K562 (cell line): ENCODE data around the gene CTNNBL1. TPM values are rescaled to one million over a fixed set of nuclear protein-coding genes. Genes with fewer than 3 reads are reported as not detected.

Experiments
- EGR1 ChIP-seq: fragments of 450-650 bp; conservative IDR thresholded peaks from 2 replicates; pipeline ENCODE4 v1.6.1; 2017; ENCODE audit warnings: mild to moderate bottlenecking
- HNRNPLL ChIP-seq: fragments of 200-400 bp; formaldehyde crosslinking; IDR thresholded peaks from 2 replicates; pipeline ENCODE4 v1.6.1; 2017; ENCODE audit warnings: low read length, low read depth, mild to moderate bottlenecking; ENCODE audit not compliant: poor library complexity, severe bottlenecking
- NBN ChIP-seq: fragments of 450-650 bp; IDR thresholded peaks from 2 replicates; pipeline ENCODE4 v1.6.1; 2016; ENCODE audit warnings: low read depth, mild to moderate bottlenecking
- PPARD ChIP-seq: fragments of 250-450 bp; sonication (Bioruptor Pico); IDR thresholded peaks from 2 replicates; pipeline ENCODE4 v1.8.0; 2022; ENCODE audit warnings: inconsistent platforms, mild to moderate bottlenecking, moderate library complexity
- TBP ChIP-seq: optimal IDR thresholded peaks from 2 replicates; pipeline ENCODE3; 2011; ENCODE audit warnings: low read depth, low read length, improper control_type of control experiment
- TRIM24 ChIP-seq, 2 experiments: fragments of 450-650 bp; IDR thresholded peaks; 2 replicates each; pipeline ENCODE4 v1.6.1; 2016
- ZNF133 ChIP-seq: fragments of 250-450 bp; sonication (Bioruptor Pico); IDR thresholded peaks from 2 replicates; pipeline ENCODE4 v1.4.0; 2020; ENCODE audit warnings: mild to moderate bottlenecking
- ZNF140 ChIP-seq: fragments of 250-450 bp; sonication (Bioruptor Pico); IDR thresholded peaks from 2 replicates; pipeline ENCODE4 v1.8.0; 2021; ENCODE audit warnings: moderate library complexity, mild to moderate bottlenecking, inconsistent platforms
- ZNF263 ChIP-seq: sonication (generic); formaldehyde crosslinking; IDR thresholded peaks from 2 replicates; pipeline ENCODE4 v1.8.0; 2022; ENCODE audit warnings: mild to moderate bottlenecking, missing genetic modification reagents, borderline replicate concordance
- ZNF408 ChIP-seq: fragments of 250-450 bp; sonication (Bioruptor Pico); IDR thresholded peaks from 2 replicates; pipeline ENCODE4 v1.4.0; 2020; ENCODE audit warnings: low read depth, mild to moderate bottlenecking, moderate library complexity
- ZNF586 ChIP-seq: fragments of 450-650 bp; formaldehyde crosslinking; conservative IDR thresholded peaks from 2 replicates; pipeline ENCODE4 v1.4.0; 2020; ENCODE audit warnings: mild to moderate bottlenecking, moderate library complexity
- ZNF830 ChIP-seq: fragments of 250-450 bp; sonication (Bioruptor Pico); IDR thresholded peaks from 2 replicates; pipeline ENCODE4 v1.5.0; 2021; ENCODE audit warnings: mild to moderate bottlenecking
- polyA plus RNA-seq, 8 experiments: library from polyadenylated mRNA; depleted of rRNA in 4 of 8; stranded (reverse) in 5 of 8; unstranded in 3 of 8; fragments of >200 nt; fragmentation: Nextera tagmentation in 2 of 8; fragmentation: Illumina TruSeq in 1 of 8; extraction: Ambion mirVana in 2 of 8; extraction: Trizol in 1 of 8; gene quantifications; 2 replicates each; pipeline versions ENCODE4 v1.2.1 to v1.2.3, GENCODE V29; 2011 to 2014; ENCODE audit warnings: inconsistent platforms in 1 of 8, missing spikeins in 1 of 8
- total RNA-seq, 7 experiments: library from RNA; depleted of rRNA in 6 of 7; stranded (reverse); fragments of >200 nt in 6 of 7; fragmentation: Illumina TruSeq in 2 of 7; extraction: Trizol in 2 of 7; gene quantifications; 2 replicates each; pipeline versions ENCODE4 v1.2.1 to v1.2.3, GENCODE V29; 2011 to 2021; ENCODE audit warnings: low replicate concordance in 1 of 7
- TF ChIP-seq, protein P1 (sequence below): fragments of 250-450 bp; sonication (Bioruptor Pico); IDR thresholded peaks from 2 replicates; pipeline ENCODE4 v1.4.0; 2020; ENCODE audit warnings: mild to moderate bottlenecking
- TF ChIP-seq, protein P2 (sequence below): fragments of 150-350 bp; IDR thresholded peaks from 2 replicates; pipeline ENCODE4 v1.6.1; 2014; ENCODE audit warnings: low read depth, mild to moderate bottlenecking, low read length, borderline replicate concordance
- TF ChIP-seq, protein P3 (sequence below): sonication (generic); formaldehyde crosslinking; IDR thresholded peaks from 2 replicates; pipeline ENCODE4 v1.4.0; 2020; ENCODE audit warnings: mild to moderate bottlenecking, missing genetic modification reagents
- TF ChIP-seq, protein P4 (sequence below): fragments of 450-650 bp; conservative IDR thresholded peaks from 2 replicates; pipeline ENCODE4 v1.6.1; 2016; ENCODE audit warnings: missing genetic modification characterization, low read depth, mild to moderate bottlenecking, missing compliant biosample characterization, moderate library complexity
- TF ChIP-seq, protein P5 (sequence below): fragments of 450-650 bp; IDR thresholded peaks from 2 replicates; pipeline ENCODE4 v1.6.1; 2016; ENCODE audit warnings: mild to moderate bottlenecking

The CTNNBL1 gene
- total and polyA plus RNA-seq, 9 of the 15 experiments (the other 6 are each of a cell fraction or from before 2014, with no cell fraction given) = 32.4 to 85.6 (median 43.6) TPM

DNA sequence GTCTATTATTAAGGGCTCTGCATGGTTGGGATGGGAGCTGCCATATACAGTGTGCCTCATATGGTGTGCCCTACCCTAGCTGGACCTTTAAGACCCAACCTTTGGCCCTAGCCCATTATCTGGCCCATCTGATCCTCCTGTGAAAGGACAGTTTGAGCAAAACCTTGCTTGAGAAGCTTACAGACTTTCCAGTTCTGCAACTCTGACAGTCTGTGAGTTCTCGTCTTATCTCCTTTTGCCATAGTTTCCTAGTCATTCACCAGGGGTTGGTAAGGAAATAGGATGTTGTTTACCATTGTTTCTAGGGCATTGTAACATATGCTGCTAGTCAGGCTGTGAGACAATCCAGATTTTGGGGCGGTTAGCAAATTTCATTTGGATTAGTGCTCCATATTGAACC lies 17.2 kb downstream of the CTNNBL1 start (continued):
- TF ChIP-seq TRIM24 (IDR thresholded peaks at IDR 0.05) (no peak), NBN (no peak), ZNF408 (CRISPR knock-in tag) (no peak), ZNF133 (no peak), ZNF586 (no peak), TBP (no peak), ZNF140 (no peak), PPARD (CRISPR knock-in tag) (no peak), HNRNPLL (no peak), ZNF830 (CRISPR knock-in tag) (no peak), ZNF263 (CRISPR knock-in tag) (no peak), EGR1 (no peak)
- TF ChIP-seq, protein P1, sequence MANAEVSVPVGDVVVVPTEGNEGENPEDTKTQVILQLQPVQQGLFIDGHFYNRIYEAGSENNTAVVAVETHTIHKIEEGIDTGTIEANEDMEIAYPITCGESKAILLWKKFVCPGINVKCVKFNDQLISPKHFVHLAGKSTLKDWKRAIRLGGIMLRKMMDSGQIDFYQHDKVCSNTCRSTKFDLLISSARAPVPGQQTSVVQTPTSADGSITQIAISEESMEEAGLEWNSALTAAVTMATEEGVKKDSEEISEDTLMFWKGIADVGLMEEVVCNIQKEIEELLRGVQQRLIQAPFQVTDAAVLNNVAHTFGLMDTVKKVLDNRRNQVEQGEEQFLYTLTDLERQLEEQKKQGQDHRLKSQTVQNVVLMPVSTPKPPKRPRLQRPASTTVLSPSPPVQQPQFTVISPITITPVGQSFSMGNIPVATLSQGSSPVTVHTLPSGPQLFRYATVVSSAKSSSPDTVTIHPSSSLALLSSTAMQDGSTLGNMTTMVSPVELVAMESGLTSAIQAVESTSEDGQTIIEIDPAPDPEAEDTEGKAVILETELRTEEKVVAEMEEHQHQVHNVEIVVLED (CRISPR knock-in tag) = no peak
- TF ChIP-seq, protein P2, sequence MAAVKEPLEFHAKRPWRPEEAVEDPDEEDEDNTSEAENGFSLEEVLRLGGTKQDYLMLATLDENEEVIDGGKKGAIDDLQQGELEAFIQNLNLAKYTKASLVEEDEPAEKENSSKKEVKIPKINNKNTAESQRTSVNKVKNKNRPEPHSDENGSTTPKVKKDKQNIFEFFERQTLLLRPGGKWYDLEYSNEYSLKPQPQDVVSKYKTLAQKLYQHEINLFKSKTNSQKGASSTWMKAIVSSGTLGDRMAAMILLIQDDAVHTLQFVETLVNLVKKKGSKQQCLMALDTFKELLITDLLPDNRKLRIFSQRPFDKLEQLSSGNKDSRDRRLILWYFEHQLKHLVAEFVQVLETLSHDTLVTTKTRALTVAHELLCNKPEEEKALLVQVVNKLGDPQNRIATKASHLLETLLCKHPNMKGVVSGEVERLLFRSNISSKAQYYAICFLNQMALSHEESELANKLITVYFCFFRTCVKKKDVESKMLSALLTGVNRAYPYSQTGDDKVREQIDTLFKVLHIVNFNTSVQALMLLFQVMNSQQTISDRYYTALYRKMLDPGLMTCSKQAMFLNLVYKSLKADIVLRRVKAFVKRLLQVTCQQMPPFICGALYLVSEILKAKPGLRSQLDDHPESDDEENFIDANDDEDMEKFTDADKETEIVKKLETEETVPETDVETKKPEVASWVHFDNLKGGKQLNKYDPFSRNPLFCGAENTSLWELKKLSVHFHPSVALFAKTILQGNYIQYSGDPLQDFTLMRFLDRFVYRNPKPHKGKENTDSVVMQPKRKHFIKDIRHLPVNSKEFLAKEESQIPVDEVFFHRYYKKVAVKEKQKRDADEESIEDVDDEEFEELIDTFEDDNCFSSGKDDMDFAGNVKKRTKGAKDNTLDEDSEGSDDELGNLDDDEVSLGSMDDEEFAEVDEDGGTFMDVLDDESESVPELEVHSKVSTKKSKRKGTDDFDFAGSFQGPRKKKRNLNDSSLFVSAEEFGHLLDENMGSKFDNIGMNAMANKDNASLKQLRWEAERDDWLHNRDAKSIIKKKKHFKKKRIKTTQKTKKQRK = no peak
- TF ChIP-seq, protein P3, sequence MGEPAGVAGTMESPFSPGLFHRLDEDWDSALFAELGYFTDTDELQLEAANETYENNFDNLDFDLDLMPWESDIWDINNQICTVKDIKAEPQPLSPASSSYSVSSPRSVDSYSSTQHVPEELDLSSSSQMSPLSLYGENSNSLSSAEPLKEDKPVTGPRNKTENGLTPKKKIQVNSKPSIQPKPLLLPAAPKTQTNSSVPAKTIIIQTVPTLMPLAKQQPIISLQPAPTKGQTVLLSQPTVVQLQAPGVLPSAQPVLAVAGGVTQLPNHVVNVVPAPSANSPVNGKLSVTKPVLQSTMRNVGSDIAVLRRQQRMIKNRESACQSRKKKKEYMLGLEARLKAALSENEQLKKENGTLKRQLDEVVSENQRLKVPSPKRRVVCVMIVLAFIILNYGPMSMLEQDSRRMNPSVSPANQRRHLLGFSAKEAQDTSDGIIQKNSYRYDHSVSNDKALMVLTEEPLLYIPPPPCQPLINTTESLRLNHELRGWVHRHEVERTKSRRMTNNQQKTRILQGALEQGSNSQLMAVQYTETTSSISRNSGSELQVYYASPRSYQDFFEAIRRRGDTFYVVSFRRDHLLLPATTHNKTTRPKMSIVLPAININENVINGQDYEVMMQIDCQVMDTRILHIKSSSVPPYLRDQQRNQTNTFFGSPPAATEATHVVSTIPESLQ = no peak
- TF ChIP-seq, protein P4, sequence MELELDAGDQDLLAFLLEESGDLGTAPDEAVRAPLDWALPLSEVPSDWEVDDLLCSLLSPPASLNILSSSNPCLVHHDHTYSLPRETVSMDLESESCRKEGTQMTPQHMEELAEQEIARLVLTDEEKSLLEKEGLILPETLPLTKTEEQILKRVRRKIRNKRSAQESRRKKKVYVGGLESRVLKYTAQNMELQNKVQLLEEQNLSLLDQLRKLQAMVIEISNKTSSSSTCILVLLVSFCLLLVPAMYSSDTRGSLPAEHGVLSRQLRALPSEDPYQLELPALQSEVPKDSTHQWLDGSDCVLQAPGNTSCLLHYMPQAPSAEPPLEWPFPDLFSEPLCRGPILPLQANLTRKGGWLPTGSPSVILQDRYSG (tag) = no peak
- TF ChIP-seq, protein P5, sequence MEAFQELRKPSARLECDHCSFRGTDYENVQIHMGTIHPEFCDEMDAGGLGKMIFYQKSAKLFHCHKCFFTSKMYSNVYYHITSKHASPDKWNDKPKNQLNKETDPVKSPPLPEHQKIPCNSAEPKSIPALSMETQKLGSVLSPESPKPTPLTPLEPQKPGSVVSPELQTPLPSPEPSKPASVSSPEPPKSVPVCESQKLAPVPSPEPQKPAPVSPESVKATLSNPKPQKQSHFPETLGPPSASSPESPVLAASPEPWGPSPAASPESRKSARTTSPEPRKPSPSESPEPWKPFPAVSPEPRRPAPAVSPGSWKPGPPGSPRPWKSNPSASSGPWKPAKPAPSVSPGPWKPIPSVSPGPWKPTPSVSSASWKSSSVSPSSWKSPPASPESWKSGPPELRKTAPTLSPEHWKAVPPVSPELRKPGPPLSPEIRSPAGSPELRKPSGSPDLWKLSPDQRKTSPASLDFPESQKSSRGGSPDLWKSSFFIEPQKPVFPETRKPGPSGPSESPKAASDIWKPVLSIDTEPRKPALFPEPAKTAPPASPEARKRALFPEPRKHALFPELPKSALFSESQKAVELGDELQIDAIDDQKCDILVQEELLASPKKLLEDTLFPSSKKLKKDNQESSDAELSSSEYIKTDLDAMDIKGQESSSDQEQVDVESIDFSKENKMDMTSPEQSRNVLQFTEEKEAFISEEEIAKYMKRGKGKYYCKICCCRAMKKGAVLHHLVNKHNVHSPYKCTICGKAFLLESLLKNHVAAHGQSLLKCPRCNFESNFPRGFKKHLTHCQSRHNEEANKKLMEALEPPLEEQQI = no peak
